ENCODE measurements around the gene PBX2.

GRCh38 chr6:32170294-32170693, 19.7 kb downstream of the PBX2 start:
- TF ChIP-seq CTCF (IDR thresholded peaks at IDR 0.05; ENCODE audit: poor library complexity) (no peak), EZH2 (IDR thresholded peaks at IDR 0.05; ENCODE audit: borderline replicate concordance) (no peak), EZH2phosphoT487 (IDR thresholded peaks at IDR 0.05; ENCODE audit: low read depth, severe bottlenecking, unreplicated experiment) (no peak)

Data from hepatocyte (in vitro differentiated cells).